Measurements from ENCODE around the gene DUSP28. TPM values are rescaled to one million over a fixed set of nuclear protein-coding genes. Genes with fewer than 3 reads are reported as not detected.

Gene DUSP28
- total RNA-seq, 1 donor from 2014 or later, result 4.9 TPM

DNA sequence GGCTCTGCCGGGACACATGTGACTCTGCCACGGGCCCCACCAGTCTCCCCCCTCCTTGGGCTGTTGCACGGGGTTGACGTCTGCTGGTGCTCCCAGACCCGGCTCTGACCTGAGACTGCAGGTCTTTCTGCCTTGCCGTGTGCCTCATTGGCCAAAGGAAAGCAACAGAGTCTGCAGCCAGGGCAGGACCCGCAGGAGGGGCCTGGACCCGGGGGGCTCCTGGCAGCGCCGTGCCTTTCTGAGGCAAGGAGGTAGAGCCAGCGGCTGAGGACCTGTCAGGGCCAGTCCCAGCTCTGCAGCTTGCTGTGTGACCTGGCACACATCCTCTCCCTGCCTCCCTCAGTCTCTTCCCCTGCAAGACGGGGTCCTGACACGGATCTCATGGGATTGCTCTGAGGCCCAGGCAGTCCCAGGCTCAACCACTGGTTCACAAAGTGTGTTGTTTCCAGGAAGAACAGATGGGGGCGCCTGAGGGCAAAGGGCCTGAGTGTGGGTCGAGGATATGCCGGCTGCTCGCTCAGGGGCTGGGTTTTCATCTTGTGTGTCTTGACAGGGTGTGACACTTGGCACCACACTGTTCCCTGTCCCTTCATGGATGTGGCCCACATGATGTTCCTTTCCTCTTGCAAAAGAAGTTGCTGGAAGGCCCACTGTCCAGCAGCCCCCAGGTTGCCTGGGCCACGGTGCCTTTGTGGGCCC, 35.4 kb downstream of the DUSP28 start:
- Mint-ChIP-seq H3K9me3 (ENCODE audit: low read depth) (no peaks in the 10 kb centered on the region), H3K4me1 (ENCODE audit: low read depth) (no peaks in the 10 kb centered on the region), H3K36me3 (ENCODE audit: insufficient read depth) (peaks cover 2% of the 10 kb centered on the region), H3K27me3 (no peaks in the 10 kb centered on the region), H3K27ac (no peak overlapping the region), H3K4me3 (ENCODE audit: low read depth) (no peak overlapping the region)
- no peak for DNase-seq (ENCODE audit: low spot score, unreplicated experiment)
- TF ChIP-seq, protein P1, sequence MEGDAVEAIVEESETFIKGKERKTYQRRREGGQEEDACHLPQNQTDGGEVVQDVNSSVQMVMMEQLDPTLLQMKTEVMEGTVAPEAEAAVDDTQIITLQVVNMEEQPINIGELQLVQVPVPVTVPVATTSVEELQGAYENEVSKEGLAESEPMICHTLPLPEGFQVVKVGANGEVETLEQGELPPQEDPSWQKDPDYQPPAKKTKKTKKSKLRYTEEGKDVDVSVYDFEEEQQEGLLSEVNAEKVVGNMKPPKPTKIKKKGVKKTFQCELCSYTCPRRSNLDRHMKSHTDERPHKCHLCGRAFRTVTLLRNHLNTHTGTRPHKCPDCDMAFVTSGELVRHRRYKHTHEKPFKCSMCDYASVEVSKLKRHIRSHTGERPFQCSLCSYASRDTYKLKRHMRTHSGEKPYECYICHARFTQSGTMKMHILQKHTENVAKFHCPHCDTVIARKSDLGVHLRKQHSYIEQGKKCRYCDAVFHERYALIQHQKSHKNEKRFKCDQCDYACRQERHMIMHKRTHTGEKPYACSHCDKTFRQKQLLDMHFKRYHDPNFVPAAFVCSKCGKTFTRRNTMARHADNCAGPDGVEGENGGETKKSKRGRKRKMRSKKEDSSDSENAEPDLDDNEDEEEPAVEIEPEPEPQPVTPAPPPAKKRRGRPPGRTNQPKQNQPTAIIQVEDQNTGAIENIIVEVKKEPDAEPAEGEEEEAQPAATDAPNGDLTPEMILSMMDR (IDR thresholded peaks at IDR 0.05; ENCODE audit: unreplicated experiment), result peak; percentile 27

DNA sequence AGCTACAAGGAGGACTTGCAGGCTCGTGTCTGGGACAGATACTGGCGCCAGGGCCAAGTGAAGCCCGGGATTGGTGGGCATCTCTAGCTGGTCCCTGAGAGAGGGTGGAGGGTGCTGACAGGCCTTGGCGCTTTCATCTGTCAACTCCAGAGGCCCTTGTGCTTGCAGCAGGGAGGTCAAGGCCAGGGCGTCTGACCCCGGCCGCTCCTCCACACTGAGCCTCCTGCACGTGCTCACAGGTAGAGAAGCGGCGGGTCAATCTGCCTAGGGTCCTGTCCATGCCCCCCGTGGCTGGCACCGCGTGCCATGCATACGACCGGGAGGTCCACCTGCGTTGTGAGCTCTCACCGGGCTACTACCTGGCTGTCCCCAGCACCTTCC, 35.9 kb downstream of the DUSP28 start:
- H3K27ac Mint-ChIP-seq, result no peak overlapping the region
- no peak for DNase-seq (ENCODE audit: low spot score, unreplicated experiment)
- peaks cover 2% of the 10 kb centered on the region for H3K36me3 Mint-ChIP-seq (ENCODE audit: insufficient read depth)

DNA sequence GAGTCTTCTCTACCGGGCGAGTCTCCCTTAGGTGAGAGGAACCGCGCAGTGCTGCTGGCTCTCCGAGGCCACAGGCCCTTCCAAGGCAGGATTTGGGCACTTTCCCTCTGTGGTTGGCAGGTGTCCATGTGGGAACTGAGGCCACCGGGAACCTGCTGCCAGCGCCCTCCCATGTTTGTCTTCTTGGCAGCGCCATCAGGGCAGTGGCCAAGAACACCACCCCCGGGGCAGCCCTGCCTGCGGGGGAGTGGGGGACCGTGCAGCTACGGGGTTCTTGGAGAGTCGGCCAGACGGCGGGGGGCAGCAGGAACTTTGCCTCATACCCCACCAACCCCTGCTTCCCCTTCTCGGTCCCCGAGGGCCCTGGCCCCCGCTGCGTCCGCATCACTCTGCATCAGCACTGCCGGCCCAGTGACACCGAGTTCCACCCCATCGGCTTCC, 36.4 kb downstream of the DUSP28 start:
- H3K27ac Mint-ChIP-seq, result no peak overlapping the region
- H3K4me1 Mint-ChIP-seq (ENCODE audit: low read depth), result no peaks in the 10 kb centered on the region
- TF ChIP-seq, protein P1 (IDR thresholded peaks at IDR 0.05; ENCODE audit: unreplicated experiment), result no peak
- no peak overlapping the region for H3K4me3 Mint-ChIP-seq (ENCODE audit: low read depth)
- H3K36me3 Mint-ChIP-seq (ENCODE audit: insufficient read depth), result peaks cover 2% of the 10 kb centered on the region
- no peak for DNase-seq (ENCODE audit: low spot score, unreplicated experiment)
- H3K27me3 Mint-ChIP-seq, result no peaks in the 10 kb centered on the region
- H3K9me3 Mint-ChIP-seq (ENCODE audit: low read depth), result no peaks in the 10 kb centered on the region

More for the DNA sequence above, 35.9 kb downstream of the DUSP28 start:
- Mint-ChIP-seq H3K9me3 (ENCODE audit: low read depth) (no peaks in the 10 kb centered on the region), H3K4me3 (ENCODE audit: low read depth) (no peak overlapping the region), H3K4me1 (ENCODE audit: low read depth) (no peaks in the 10 kb centered on the region), H3K27me3 (no peaks in the 10 kb centered on the region)
- TF ChIP-seq, protein P1 (IDR thresholded peaks at IDR 0.05; ENCODE audit: unreplicated experiment), result no peak

DNA sequence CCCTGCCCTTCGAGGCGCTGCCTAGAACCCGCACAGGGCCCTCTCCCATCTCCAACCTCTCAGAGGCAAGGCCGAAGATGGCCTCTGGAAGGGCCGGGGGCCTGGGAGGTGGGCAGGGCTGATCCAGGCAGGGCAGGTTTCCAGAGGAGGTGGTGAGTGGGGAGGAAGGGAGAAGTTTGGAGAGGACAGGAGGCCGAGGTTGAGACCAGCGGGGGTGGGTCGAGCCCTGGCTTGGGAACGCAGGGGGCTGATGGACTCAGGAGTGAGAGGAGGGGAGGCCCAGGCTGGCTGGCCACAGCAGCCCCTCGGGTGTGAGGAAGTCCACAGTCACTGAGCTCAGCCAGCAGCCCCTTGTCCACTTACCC, 36.9 kb downstream of the DUSP28 start:
- no peaks in the 10 kb centered on the region for H3K4me1 Mint-ChIP-seq (ENCODE audit: low read depth)
- DNase-seq (ENCODE audit: low spot score, unreplicated experiment), result no peak
- peaks cover 2% of the 10 kb centered on the region for H3K36me3 Mint-ChIP-seq (ENCODE audit: insufficient read depth)
- H3K9me3 Mint-ChIP-seq (ENCODE audit: low read depth), result no peaks in the 10 kb centered on the region
- no peaks in the 10 kb centered on the region for H3K27me3 Mint-ChIP-seq
- H3K4me3 Mint-ChIP-seq (ENCODE audit: low read depth), result no peak overlapping the region
- H3K27ac Mint-ChIP-seq, result no peak overlapping the region
- TF ChIP-seq, protein P1 (IDR thresholded peaks at IDR 0.05; ENCODE audit: unreplicated experiment), result no peak

DNA sequence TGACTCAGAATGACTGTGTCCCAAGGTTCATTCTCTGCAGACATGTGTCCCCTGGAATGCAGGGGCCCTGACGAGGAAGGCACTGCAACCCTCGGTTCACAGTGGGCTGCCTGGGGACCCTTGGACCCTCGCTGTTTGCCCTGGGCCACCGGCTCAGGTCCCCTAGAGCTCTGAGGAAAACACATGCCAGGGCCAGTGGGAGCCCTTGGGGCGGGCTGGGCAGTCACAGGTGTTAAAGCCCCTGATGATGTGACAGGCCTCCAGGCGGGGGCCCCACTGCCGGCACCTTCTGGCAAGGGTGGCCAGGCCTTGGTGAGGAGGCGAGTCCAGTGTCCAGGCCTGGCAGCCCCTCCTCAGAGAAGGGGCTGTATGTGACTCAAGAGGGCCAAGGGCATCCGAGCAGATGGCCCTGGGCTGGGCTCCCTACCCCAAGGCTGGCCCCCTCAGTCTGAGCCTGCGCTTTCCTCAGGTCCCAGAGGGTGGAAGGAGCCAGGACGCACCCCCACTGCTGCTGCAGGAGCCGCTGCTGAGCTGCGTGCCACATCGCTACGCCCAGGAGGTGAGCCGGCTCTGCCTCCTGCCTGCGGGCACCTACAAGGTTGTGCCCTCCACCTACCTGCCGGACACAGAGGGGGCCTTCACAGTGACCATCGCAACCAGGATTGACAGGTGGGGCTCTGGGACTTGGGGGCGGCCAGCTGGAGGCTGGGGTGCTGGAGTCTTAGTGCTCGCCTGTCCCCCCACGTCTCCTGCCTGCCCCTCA, 37.4 kb downstream of the DUSP28 start:
- TF ChIP-seq, protein P1 (IDR thresholded peaks at IDR 0.05; ENCODE audit: unreplicated experiment), result no peak
- Mint-ChIP-seq H3K4me3 (ENCODE audit: low read depth) (no peak overlapping the region), H3K36me3 (ENCODE audit: insufficient read depth) (peaks cover 2% of the 10 kb centered on the region), H3K27me3 (no peaks in the 10 kb centered on the region), H3K4me1 (ENCODE audit: low read depth) (no peaks in the 10 kb centered on the region), H3K9me3 (ENCODE audit: low read depth) (no peaks in the 10 kb centered on the region), H3K27ac (no peak overlapping the region)
- DNase-seq (ENCODE audit: low spot score, unreplicated experiment), result no peak

All from progenitor cell of endocrine pancreas (in vitro differentiated cells).